Stimulated activated CD4-positive, alpha-beta T cell treated with anti-CD3 and anti-CD28 coated beads, Interleukin-15, amount 100 ng/mL, for 1 hour (primary cell): Measurements from ENCODE around the gene PP2D1.
"Not testable (repeated sequence)": the region's sequence is repeated elsewhere in the genome, so short reads cannot be mapped to it uniquely, and the experiment has no call there.

Experiments used
- DNase-seq, 2 donors: peaks; one replicate each; pipeline ENCODE4 v3.0.0-alpha.2; 2020; ENCODE audit warnings: low read depth in 1 of 2, low spot score in 1 of 2

The PP2D1 gene

GRCh38 chr3:19972054-19972453 lies 40.0 kb downstream of the PP2D1 start:
- DNase-seq = no peak

GRCh38 chr3:19970327-19970726 lies 41.7 kb downstream of the PP2D1 start:
- no peak for DNase-seq

GRCh38 chr3:19967812-19968211 lies 44.3 kb downstream of the PP2D1 start:
- DNase-seq = no peak

- DNase-seq = no peak
Measured at GRCh38 chr3:19967208-19967607, 44.9 kb downstream of the PP2D1 start.

GRCh38 chr3:19961960-19962359 lies 50.1 kb downstream of the PP2D1 start:
- no peak for DNase-seq

- no peak for DNase-seq
Measured at GRCh38 chr3:19960696-19961095, 51.4 kb downstream of the PP2D1 start.

GRCh38 chr3:19959505-19959904 lies 52.6 kb downstream of the PP2D1 start:
- DNase-seq = no peak

GRCh38 chr3:19957354-19957753 lies 54.7 kb downstream of the PP2D1 start:
- not testable (repeated sequence) for DNase-seq

- DNase-seq = no peak
Measured at GRCh38 chr3:19954676-19955075, 57.4 kb downstream of the PP2D1 start.

- no peak for DNase-seq
Measured at GRCh38 chr3:19950316-19950715, 61.7 kb downstream of the PP2D1 start.

GRCh38 chr3:19948226-19948591 lies 63.9 kb downstream of the PP2D1 start:
- DNase-seq = no peak

GRCh38 chr3:19947549-19948225 lies 64.4 kb downstream of the PP2D1 start:
- DNase-seq = peak; percentile 9 to 21

- peak; percentile 92 to 94 for DNase-seq
Measured at GRCh38 chr3:19946832-19947548, 65.1 kb downstream of the PP2D1 start, which contains the start of gene RAB5A. RAB5A (plus strand) TSS chr3:19947097; CDS start chr3:19950899, 3,802 bp downstream.

- no peak for DNase-seq
Measured at GRCh38 chr3:19945969-19946831, 65.9 kb downstream of the PP2D1 start.

GRCh38 chr3:19945534-19945933 lies 66.5 kb downstream of the PP2D1 start:
- no peak for DNase-seq

- no peak for DNase-seq
Measured at GRCh38 chr3:19940643-19941042, 71.4 kb downstream of the PP2D1 start.

GRCh38 chr3:19938295-19938627 lies 73.8 kb downstream of the PP2D1 start:
- no peak for DNase-seq

GRCh38 chr3:19937459-19938294 lies 74.4 kb downstream of the PP2D1 start:
- DNase-seq = no peak
